Sciatic nerve (tissue), 2 donors: ENCODE measurements around the gene TGDS. TPM values are rescaled to one million over a fixed set of nuclear protein-coding genes. Genes with fewer than 3 reads are reported as not detected.
"Not testable (repeated sequence)": the region's sequence is repeated elsewhere in the genome, so short reads cannot be mapped to it uniquely, and the experiment has no call there.

ENCODE experiments used
- ATAC-seq: fragments of 200-7000 bp; cut with Tn5 transposase; one replicate; pipeline ENCODE4 v1.9.1; 2020; ENCODE audit warnings: mild to moderate bottlenecking, moderate library complexity
- DNase-seq: peaks from one replicate; pipeline ENCODE4 v3.0.0-alpha.2; 2020; ENCODE audit warnings: low spot score
- intact Hi-C: fragments of 100-400 bp; cut with DNase I; formaldehyde crosslinking; loops from one replicate; pipeline ENCODE4 v1.14.2; 2022
- total RNA-seq: library from RNA; stranded (reverse); fragmentation: NEBNext Ultra II Directional; extraction: Animal tissue kit (Norgen Biotek cat#: 25700); gene quantifications from one replicate; pipeline ENCODE4 v1.2.1, GENCODE V29; 2021
- donor health status: DM: no; HTN: no; CAD: no.
- donor health status: DM: no; HTN: no; CAD: no.

TGDS gene, protein sequence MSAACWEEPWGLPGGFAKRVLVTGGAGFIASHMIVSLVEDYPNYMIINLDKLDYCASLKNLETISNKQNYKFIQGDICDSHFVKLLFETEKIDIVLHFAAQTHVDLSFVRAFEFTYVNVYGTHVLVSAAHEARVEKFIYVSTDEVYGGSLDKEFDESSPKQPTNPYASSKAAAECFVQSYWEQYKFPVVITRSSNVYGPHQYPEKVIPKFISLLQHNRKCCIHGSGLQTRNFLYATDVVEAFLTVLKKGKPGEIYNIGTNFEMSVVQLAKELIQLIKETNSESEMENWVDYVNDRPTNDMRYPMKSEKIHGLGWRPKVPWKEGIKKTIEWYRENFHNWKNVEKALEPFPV
- total RNA-seq: 14.0 TPM

DNA sequence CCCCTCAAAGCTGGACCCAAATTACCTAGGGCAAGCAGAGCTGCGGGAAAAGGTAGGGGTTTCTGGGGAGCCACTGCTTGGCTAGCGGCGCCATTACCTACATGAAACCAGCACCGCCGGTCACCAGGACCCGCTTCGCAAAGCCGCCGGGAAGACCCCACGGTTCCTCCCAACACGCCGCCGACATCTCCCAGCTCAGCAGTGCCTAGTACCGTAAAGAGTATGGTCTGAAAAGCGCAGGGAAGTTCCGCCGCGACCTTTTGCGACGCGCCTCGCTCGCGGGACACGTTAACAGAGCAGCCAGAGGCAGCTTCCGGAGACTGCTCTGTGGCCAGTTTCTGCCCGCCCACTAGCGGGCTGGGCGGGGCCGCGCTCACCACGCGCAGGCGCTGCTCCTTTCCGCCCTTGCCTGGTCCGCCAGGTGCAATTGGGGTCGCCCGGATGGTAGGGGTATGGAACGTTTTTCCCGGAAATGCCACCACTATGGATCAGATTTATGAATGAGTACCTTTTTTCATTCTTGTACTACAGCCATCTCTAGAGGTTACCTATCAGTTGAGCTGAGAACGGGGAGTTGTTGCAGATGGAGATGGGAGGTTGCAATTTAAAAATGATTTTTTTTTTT is at the start of gene TGDS:
Gene TGDS (minus strand): TSS at position 203 of the 625 bp plus-strand sequence. CDS start 16 bp downstream, at position 187.
- ATAC-seq (peak; percentile 99), DNase-seq (peak; percentile 91)
- intact Hi-C loops: loop anchor here (5.0 kb wide), 1 partner anchor 49 kb away; no protein-coding TSS in a partner anchor

DNA sequence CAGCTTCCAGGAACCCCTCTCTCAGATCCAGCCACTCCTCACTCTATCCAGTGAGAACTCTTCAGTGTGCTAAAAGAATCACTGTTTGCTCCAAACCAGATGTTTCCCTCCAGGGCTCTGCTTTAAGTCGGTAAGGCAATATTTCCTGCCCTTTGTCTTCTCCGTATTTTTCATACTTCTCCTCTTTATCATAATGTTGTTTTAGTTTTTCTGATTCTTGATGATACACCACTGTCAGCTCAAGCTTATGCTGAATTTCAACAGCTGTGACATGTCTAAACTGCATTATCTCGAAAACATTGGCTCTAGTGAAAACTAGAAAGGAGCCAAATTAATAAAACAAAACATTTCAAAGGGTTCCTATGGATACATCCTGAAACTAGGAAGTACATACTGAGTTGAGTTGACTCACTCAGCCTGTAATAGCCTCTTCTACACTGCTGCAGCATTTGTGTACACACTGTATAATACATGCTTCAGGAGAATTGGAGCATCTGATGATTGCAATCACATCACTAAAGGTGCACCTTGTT is 45.5 kb upstream of the TGDS start:
- DNase-seq: no peak
- ATAC-seq: no peak
- intact Hi-C loops: no loop called here

DNA sequence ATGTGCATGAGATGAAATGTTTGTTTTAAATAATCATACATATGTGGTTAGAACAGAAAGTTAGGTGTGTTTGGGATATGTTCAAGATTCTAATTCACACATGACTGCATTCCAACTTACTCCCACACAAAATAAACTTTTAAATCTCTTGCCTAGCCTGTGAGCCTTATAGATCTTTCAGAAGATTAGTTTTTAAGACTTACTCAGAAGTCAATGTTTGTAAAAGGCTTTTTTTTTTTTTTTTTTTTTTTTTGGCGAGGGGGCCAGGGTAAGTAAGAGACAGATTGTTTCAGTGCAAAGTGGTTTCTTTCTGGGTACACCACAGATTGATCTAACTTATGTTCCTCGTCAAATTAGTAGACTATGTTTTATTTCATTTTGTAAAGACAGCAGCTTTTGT is 44.8 kb upstream of the TGDS start:
- ATAC-seq (no peak), DNase-seq (no peak)
- intact Hi-C loops: no loop called here

DNA sequence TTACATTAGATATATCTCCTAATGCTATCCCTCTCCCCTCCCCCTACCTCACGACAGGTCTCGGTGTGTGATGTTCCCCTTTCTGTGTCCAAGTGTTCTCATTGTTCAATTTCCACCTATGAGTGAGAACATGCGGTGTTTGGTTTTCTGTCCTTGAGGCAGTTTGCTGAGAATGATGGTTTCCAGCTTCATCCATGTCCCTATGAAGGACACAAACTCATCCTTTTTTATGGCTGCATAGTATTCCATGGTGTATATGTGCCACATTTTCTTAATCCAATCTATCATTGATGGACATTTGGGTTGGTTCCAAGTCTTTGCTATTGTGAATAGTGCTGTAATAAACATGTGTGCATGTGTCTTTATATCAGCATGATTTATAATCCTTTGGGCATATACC is 41.7 kb upstream of the TGDS start:
- ATAC-seq, DNase-seq, intact Hi-C loops: not testable (repeated sequence)

DNA sequence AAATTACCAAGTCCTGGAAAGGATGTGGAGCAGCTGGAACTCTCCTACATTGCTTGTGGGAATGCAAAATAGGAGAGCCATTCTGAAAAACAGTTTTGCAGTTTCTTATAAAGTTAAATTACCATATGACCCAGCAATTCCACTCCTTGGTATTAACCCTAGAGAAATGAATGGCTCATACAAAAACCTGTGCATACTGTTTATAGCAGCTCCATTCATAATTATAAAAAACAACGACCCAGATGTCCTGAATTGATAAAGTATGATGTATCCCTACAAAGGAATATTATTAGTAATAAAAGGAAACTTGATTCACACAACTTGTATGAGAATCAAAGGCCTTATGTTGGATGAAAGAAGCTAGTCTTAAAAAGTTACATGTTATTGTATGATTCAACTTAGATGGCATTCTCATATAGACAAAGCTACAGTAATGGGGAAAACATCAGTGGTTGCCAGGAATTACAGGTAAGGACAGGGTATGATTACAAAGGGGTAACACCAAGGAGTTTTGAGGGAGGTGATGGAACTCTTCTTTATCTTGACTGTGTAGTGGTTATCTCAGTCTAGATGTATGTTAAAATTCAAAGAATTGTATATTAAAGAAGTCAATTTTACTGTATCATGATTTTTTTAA is 41.1 kb upstream of the TGDS start:
- no peak for DNase-seq
- intact Hi-C loops: no loop called here
- ATAC-seq: no peak

DNA sequence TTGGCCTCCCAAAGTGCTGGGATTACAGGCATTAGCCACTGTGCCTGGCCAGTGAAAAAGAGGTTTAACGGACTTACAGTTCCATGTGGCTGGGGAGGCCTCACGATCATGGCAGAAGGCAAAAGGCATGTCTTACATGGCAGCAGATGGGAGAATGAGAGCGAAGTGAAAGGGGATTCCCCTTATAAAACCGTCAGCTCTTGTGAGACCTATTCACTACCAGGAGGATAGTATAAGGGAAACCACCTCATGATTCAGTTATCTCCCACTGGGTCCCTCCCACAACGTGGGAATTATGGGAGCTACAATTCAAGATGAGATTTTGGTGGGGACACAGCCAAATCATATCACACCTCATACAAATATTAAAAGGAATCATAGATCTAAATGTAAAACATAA is 40.1 kb upstream of the TGDS start:
- ATAC-seq, DNase-seq, intact Hi-C loops: not testable (repeated sequence)

DNA sequence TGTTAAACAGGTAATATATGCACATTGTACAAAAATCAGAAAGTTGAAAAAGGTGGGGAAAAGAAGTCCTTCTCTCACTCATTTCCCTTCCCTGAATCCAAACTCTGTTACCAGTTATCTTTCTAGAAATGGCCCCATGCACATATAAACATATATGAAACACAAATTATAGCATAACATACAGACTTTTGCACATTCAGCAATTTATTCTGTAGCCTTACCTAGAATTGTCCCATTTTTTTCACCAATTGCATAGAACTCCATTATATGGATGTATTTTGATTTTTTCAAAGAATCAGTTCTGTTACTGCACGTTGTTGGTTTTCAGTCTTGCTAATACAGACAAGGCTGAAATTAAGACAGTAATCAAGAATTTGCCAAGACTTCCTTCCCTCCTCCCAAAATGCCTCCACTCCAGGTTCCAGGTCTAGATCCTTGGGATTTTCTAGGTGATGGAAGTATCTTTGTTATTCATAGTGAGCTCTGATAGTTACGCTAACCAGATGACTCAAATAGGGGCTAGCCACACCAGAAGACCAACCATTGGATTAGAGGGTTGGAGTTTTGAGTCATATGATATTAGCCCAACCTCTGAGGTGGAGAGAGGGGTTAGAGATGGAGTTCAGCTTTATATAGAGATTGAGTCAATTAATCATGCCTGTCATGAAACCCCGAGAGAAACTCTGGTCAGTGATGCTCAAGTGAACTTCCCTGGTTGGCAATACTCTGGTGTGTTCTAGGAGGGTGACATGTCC is 36.5 kb upstream of the TGDS start:
- ATAC-seq: no peak
- intact Hi-C loops: no loop called here
- no peak for DNase-seq

DNA sequence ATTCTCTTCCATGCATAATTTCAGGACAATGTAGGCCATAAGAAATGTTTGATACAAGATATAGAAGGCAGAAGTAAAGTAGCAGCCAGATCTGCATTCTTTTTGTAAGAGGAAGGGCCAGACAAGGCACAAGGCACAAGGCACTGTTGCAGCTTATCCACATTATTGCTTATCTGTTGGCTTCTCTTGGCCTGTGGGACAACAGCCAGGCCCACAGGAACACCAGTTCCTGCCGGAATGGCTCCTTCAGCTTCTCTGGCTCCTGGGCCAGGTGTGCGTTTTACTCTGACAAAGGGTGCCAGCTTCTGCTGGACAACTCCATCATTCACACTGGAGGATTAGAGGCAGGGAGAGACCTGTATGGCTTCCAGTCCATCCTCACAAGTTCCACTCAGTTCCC is 34.9 kb upstream of the TGDS start:
- intact Hi-C loops: no loop called here
- ATAC-seq (no peak), DNase-seq (no peak)

DNA sequence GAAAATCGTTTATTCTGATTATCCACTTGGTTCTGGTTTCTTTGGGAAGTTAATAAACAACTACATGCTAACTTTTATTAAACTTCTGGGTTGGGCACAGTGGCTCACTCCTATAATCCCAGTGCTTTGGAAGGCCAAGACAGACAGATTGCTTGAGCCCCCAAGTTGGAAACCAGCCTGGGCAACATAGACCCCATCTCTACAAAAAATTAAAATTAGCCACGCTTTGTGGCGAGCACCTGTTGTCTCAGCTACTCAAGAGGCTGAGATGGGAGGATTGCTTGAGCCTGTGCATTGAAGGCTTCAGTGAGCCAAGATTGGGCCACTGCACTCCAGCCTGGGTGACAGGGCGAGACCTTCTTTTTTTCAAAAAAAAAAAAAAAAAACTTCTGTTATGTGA is 27.4 kb upstream of the TGDS start:
- intact Hi-C loops: no loop called here
- no peak for ATAC-seq
- DNase-seq: no peak

DNA sequence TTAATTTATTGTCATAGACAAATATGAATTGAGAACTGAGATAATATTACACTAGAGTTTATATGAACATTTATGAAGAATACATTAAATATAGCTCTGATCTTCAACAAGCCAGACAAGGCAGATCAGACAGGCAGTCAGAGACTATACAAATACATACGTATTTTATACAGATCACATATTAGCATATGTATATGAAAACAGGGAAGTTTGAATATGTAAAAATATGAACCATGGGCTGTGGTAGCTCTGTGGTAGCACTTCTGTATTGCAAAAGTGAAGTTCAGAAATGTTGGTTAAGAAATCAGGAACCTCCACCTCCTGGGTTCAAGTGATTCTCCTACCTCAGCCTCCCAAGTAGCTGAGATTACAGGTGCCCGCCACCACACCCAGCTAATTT is 26.4 kb upstream of the TGDS start:
- DNase-seq: no peak
- intact Hi-C loops: no loop called here
- no peak for ATAC-seq

DNA sequence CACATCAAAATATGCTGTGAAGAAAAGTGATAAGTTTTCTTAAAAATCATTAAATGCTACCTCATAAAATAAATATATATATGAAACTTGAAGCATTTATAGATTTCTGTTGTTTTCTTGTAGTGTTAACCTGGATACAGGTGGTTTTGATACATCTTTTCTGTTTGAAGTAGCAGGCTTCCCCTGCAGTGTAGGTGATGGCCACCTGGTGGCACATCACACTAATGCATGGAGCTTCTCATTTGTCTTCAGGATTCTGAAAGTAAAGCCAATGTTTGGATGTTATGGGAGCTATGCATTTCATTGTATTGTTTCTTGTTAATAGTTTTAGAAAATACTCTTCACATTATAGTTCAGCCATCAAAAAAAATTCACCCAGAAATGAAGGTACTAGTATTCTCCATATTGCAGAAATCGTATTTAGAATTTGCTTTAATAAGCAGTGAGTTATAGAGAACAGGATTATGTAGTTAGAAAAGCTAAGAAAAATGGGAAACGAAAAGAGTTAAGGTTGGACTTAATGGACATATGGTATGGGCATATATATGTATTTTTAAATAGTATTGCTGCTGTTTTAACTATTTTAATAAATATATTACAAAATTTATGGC is 24.4 kb upstream of the TGDS start:
- ATAC-seq (no peak), DNase-seq (no peak)
- intact Hi-C loops: no loop called here

DNA sequence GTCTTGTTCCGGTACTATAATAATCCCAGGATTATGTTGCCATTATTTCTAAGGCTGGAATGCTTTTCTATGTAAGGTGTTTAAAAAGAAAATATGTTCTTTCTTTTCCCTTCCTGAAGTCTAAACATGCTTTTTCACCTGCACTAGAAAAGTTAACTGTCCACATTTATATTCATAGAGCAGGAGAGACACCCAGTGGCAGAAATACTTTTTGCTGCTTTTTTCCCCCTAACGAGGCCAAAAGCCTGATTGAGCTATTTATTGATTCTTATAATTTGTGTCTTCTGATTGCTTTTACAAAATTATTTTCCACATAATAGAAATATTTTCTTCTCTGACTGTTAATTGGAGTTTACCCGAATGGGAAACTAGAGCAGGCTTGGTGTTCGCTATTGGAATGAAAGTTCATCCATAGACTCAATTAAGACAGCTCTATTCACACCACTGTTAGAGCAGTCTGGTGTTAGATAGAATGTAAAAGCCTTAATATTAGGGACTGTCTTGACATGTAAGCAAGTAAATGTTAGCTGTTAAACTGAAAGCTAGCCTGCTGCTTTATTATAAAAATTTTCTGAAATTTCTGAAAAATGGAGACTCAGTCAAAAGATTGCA is 21.5 kb upstream of the TGDS start:
- intact Hi-C loops: loop anchor here (10.0 kb wide), 1 partner anchor 183 kb away; no protein-coding TSS in a partner anchor
- ATAC-seq (peak; percentile 70), DNase-seq (no peak)

DNA sequence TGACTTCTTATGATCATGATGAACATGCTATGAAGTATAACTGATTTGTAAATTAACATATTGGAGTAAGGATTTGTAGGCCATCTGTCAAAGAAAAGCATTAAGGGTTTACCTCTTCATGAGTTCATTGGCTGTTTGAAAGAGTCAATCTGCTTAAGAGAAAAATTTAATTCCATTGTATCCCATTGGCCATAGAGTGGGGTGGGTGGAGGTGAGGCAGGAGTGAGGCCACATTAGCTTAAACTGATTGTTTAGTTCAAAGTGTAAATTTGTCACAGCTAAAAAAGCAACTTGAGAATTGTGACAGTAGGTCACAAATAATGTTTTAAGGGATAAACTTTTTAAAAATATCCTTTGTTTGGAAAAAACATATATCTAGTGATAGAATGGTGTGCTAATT is 17.1 kb upstream of the TGDS start:
- intact Hi-C loops: loop anchor here (10.0 kb wide), 1 partner anchor 178 kb away; no protein-coding TSS in a partner anchor
- no peak for DNase-seq
- ATAC-seq: no peak

DNA sequence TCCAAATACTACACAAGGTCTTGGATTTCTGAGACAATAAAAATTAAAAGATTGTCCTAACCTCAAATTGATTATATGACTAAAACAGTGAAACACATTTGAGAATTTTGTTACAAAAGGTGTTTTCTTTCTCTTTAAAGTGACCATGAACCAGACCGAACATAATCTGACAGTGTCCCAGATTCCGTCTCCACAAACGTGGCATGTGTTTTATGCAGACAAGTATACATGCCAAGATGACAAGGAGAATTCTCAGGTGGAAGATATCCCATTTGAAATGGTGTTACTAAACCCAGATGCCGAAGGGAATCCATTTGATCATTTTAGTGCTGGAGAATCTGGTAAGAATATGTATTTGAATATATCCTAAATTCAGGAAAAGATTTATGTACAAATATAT is 16.1 kb upstream of the TGDS start:
- DNase-seq: no peak
- no peak for ATAC-seq
- intact Hi-C loops: loop anchor here (10.0 kb wide), 1 partner anchor 177 kb away; no protein-coding TSS in a partner anchor

DNA sequence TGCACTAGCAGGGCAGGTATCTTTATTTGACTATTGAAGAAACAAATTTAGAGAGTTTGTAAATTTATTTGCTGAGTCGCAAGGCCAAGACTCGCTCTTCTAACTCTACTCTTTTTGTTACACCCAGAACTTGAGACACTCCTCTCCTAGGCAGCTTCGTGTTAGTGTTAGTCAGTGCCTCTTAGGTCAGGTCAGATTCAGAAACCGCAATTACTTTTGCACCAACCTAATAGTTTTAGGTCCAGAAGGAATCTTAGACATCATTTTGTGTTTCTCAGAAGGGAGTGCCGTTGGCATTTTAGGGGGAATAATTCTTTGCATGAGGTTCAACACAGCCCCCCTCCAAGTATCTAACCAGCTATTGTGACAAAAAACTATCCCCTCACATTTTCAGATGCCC is 14.5 kb upstream of the TGDS start:
- intact Hi-C loops: loop anchor here (10.0 kb wide), 1 partner anchor 176 kb away; no protein-coding TSS in a partner anchor
- no peak for DNase-seq
- ATAC-seq: no peak

DNA sequence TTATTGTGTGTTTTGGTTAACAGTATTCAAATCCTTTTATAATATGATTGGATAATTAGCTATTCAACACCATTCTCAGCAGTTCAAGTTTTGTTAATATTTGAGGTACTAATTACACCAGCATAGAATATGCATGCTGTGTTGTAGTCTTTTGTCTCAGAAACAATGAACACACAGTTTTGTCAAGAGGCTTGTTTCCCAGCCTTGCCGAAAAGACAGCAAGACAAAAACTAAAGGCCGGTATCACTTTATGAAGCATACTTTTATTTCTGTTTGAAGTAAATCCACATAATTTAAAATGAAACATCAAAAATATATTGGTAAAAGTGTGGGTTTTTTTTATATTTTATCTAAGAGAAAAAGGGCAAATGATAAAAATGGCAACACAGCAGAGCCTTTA is 13.2 kb upstream of the TGDS start:
- ATAC-seq (no peak), DNase-seq (no peak)
- intact Hi-C loops: no loop called here

DNA sequence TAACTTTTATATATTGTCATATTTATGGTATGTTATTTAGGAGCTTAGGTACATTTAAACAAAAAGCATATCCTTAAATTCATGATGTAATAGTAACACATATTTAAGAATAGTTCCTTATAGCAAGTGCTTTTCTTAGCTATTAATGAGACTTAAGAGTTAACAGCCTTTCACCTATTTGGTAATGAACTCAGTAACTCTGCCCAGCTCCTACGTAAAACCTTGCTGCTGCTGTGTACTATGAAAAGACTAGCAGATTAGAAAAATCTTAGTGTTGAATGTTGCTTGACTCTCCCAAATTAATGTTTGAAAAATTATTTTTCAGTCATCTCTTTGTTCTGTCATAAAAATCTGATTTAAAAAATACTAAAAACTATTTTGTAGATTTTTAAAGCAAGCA is 12.6 kb upstream of the TGDS start:
- ATAC-seq (no peak), DNase-seq (no peak)
- intact Hi-C loops: no loop called here

DNA sequence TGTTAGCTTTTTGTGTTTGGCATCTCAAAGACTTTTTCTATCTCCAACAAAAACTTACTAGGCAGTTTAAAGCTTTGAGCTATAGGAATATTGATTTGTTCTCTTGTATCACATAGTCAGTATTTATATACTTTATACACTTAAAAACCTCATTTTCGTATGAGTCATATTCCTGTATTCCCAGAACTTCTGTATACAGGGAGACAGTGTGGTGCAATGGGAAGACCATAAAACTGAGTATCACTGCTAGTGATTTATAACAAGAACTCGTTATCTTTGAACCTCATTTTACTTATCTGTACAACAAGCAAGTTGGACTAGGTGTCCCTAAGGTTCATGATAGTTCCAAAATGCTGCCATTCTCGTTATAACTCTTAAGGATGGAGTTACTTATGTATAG is 12.0 kb upstream of the TGDS start:
- intact Hi-C loops: no loop called here
- DNase-seq: no peak
- no peak for ATAC-seq
